HCT116 (cell line): Measurements from ENCODE around the gene MAP3K5.

ENCODE experiments used
- POLR2A ChIP-seq: IDR thresholded peaks from 2 replicates; pipeline ENCODE4 v1.7.0; 2011; ENCODE audit warnings: borderline replicate concordance; ENCODE audit not compliant: insufficient read depth, insufficient read length; ENCODE audit errors: extremely low read depth
- TF ChIP-seq, protein P1 (sequence below): IDR thresholded peaks from 2 replicates; pipeline ENCODE4 v1.6.1; 2012
- TF ChIP-seq, protein P2 (sequence below): IDR thresholded peaks from 2 replicates; pipeline ENCODE4 v1.6.1; 2011; ENCODE audit warnings: mild to moderate bottlenecking, low read length, moderate library complexity; ENCODE audit not compliant: insufficient replicate concordance; ENCODE audit errors: extremely low read depth

DNA sequence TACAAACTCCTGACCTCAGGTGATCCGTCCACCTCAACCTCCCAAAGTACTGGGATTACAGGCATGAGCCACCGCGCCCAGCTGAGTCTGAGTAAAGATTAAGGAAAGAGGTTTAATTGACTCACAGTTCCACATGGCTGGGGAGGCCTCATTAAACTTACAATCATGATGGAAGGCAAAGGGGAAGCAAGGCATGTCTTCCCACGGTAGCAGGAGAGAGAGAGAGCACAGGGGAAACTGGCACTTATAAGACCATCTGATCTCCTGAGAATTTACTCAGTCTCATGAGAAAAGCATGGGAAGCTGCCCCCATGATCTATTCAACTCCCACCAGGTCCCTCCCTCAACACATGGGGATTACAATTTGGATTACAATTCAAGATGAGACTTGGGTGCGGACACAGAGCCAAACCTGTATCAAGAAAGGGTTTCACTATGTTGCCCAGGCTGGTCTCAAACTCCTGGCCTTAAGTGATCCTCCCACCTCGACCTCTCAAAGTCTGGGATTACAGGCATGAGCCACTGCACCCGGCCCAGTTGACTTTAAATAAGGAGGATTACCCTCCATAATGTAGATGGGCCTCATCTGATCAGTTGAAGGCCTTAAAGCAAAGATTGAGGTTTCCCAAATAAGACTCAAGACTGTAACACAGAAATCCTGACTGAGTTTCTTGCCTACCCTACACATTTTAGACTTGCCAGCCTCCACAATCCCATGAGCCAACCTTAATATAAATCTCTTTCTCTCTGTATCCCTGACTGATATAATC lies 17.0 kb upstream of the MAP3K5 start:
- TF ChIP-seq, protein P1, sequence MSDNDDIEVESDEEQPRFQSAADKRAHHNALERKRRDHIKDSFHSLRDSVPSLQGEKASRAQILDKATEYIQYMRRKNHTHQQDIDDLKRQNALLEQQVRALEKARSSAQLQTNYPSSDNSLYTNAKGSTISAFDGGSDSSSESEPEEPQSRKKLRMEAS: no peak
- no peak for TF ChIP-seq POLR2A
- TF ChIP-seq, protein P2, sequence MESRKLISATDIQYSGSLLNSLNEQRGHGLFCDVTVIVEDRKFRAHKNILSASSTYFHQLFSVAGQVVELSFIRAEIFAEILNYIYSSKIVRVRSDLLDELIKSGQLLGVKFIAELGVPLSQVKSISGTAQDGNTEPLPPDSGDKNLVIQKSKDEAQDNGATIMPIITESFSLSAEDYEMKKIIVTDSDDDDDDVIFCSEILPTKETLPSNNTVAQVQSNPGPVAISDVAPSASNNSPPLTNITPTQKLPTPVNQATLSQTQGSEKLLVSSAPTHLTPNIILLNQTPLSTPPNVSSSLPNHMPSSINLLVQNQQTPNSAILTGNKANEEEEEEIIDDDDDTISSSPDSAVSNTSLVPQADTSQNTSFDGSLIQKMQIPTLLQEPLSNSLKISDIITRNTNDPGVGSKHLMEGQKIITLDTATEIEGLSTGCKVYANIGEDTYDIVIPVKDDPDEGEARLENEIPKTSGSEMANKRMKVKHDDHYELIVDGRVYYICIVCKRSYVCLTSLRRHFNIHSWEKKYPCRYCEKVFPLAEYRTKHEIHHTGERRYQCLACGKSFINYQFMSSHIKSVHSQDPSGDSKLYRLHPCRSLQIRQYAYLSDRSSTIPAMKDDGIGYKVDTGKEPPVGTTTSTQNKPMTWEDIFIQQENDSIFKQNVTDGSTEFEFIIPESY: no peak
